HG03558 (cell line): ENCODE measurements around the gene TMED8.
"Not testable (repeated sequence)": the region's sequence is repeated elsewhere in the genome, so short reads cannot be mapped to it uniquely, and the experiment has no call there.

Experiments
- ATAC-seq: cut with Tn5 transposase; IDR thresholded peaks from one replicate; pipeline ENCODE4 v1.9.1; 2021; ENCODE audit warnings: moderate number of reproducible peaks; ENCODE audit not compliant: unreplicated experiment; ENCODE audit errors: extremely low read depth

Gene TMED8

GRCh38 chr14:77369285-77369684 lies 7.6 kb downstream of the TMED8 start:
- no peak for ATAC-seq

- no peak for ATAC-seq
Observed at GRCh38 chr14:77364146-77364545, 12.7 kb downstream of the TMED8 start.

- no peak for ATAC-seq
Observed at GRCh38 chr14:77359626-77360025, 17.3 kb downstream of the TMED8 start.

GRCh38 chr14:77356899-77357298 lies 20.0 kb downstream of the TMED8 start:
- no peak for ATAC-seq

- ATAC-seq, result no peak
Observed at GRCh38 chr14:77355811-77356210, 21.1 kb downstream of the TMED8 start.

GRCh38 chr14:77353469-77354141 lies 23.3 kb downstream of the TMED8 start:
- no peak for ATAC-seq

GRCh38 chr14:77347751-77348150 lies 29.1 kb downstream of the TMED8 start:
- ATAC-seq, result no peak

GRCh38 chr14:77346495-77346894 lies 30.4 kb downstream of the TMED8 start:
- no peak for ATAC-seq

- ATAC-seq, result no peak
Observed at GRCh38 chr14:77344377-77344996, 32.4 kb downstream of the TMED8 start.

GRCh38 chr14:77343662-77344061 lies 33.2 kb downstream of the TMED8 start:
- no peak for ATAC-seq

- no peak for ATAC-seq
Observed at GRCh38 chr14:77342726-77343397, 34.0 kb downstream of the TMED8 start.

GRCh38 chr14:77340389-77340788 lies 36.5 kb downstream of the TMED8 start:
- ATAC-seq, result no peak

GRCh38 chr14:77339407-77339806 lies 37.5 kb downstream of the TMED8 start:
- ATAC-seq, result no peak

GRCh38 chr14:77338302-77338701 lies 38.6 kb downstream of the TMED8 start:
- no peak for ATAC-seq

- ATAC-seq, result no peak
Observed at GRCh38 chr14:77337880-77338279, 39.0 kb downstream of the TMED8 start.

GRCh38 chr14:77337255-77337654 lies 39.6 kb downstream of the TMED8 start:
- ATAC-seq, result not testable (repeated sequence)

GRCh38 chr14:77335576-77335975 lies 41.3 kb downstream of the TMED8 start:
- ATAC-seq, result no peak

GRCh38 chr14:77329872-77330271 lies 47.0 kb downstream of the TMED8 start:
- no peak for ATAC-seq

GRCh38 chr14:77327111-77327510 lies 49.8 kb downstream of the TMED8 start:
- ATAC-seq, result no peak

GRCh38 chr14:77325746-77326094 lies 51.2 kb downstream of the TMED8 start:
- ATAC-seq, result no peak

- ATAC-seq, result no peak
Observed at GRCh38 chr14:77324816-77325745, 51.8 kb downstream of the TMED8 start.
